ENCODE results near the gene APOC1. TPM values are rescaled to one million over a fixed set of nuclear protein-coding genes. Genes with fewer than 3 reads are reported as not detected.

The APOC1 gene
- total RNA-seq, 6 experiments from 2014 or later, result 4,903 to 7,393 (median 5,741) TPM

DNA sequence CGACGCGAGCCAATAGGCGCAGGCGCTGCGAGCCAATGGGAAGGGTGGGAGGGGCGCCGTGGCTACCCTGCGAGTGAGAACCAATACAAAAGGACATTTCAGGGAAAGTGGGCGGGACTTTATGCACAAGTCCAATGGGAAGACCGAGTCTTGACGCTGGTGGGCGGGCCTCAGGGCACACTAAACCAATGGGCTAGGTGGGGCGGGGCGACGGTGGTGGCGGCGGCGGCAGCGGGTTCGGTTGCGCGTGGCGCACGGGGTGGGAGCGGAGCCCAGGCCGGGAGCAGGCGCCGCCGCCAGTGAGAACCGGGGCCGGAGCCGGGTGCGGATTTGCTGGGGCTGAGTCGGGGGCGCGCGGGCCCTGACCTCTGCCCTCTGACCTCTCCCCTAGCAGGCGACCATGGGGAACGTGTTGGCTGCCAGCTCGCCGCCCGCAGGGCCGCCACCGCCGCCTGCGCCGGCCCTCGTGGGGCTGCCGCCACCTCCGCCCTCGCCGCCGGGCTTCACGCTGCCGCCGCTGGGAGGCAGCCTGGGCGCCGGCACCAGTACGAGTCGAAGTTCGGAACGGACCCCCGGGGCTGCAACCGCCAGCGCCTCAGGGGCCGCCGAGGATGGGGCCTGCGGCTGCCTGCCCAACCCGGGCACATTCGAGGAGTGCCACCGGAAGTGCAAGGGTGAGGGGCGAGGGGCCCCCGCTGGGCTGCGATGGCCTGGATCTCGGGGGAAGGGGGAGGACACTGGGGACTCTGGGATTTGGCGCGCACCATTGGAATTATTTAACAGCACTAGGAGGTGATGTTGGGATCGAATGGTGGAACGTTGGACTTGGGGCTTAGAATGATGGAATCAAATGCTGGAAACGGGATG, 23.2 kb upstream of the APOC1 start, which contains the start of gene TOMM40:
TSS of gene TOMM40 (plus strand) at position 239 of the 867 bp plus-strand sequence. CDS start at position 401, 162 bp downstream.
- H3K36me3 ChIP-seq, result peaks cover 0 to 43% (median 16%) of the 10 kb centered on the region in 4 donors
- peak within 1 kb of the TSS; percentile 67 to 76 (median 69) for H3K27ac ChIP-seq
- no peaks in the 10 kb centered on the region for H3K27me3 ChIP-seq
- H3K4me3 ChIP-seq, result peak within 1 kb of the TSS; percentile 70 to 97 (median 80)
- intact Hi-C loops (cut with DNase I), result no loop called here
- H3K4me1 ChIP-seq, result peaks cover 0 to 23% (median 8%) of the 10 kb centered on the region in 4 donors
- TF ChIP-seq POLR2A (IDR thresholded peaks at IDR 0.05), result peak; percentile 66
- TF ChIP-seq, protein P1, sequence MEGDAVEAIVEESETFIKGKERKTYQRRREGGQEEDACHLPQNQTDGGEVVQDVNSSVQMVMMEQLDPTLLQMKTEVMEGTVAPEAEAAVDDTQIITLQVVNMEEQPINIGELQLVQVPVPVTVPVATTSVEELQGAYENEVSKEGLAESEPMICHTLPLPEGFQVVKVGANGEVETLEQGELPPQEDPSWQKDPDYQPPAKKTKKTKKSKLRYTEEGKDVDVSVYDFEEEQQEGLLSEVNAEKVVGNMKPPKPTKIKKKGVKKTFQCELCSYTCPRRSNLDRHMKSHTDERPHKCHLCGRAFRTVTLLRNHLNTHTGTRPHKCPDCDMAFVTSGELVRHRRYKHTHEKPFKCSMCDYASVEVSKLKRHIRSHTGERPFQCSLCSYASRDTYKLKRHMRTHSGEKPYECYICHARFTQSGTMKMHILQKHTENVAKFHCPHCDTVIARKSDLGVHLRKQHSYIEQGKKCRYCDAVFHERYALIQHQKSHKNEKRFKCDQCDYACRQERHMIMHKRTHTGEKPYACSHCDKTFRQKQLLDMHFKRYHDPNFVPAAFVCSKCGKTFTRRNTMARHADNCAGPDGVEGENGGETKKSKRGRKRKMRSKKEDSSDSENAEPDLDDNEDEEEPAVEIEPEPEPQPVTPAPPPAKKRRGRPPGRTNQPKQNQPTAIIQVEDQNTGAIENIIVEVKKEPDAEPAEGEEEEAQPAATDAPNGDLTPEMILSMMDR (IDR thresholded peaks at IDR 0.05), result peak in 1 of 4 donors; percentile 6
- H3K9me3 ChIP-seq, result no peaks in the 10 kb centered on the region
- peak in 1 of 4 donors; percentile 88 for ATAC-seq
- under 1% methylated on average over 19 of the region's 81 CpGs for WGBS (ENCODE audit: insufficient coverage, low coverage, low lambda C conversion rate, missing lambda C conversion rate)
- DNase-seq, result peak in 2 of 3 donors; percentile 100

DNA sequence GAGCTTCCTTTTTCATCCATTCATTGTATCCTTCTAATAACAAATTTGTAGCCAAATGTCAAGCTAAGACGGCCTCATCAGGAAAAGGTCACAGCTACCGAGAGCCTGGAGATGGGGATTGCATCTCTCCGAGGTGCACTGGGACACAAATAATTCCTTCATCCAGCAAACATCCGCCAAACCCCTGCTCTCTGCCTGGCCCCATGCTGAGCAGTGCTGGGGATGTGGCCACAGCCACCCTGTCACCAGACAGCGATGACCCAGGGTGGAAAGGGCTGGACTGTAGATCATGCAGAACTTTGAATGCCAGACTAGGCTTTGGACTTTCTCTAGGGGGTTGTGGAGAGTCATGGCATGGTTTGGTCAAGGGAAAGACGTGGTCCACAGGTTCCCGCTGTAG, 21.5 kb upstream of the APOC1 start:
- DNase-seq (no peak), ATAC-seq (no peak)
- no peak overlapping the region for H3K4me3 ChIP-seq
- H3K4me1 ChIP-seq, result peaks cover 0 to 23% (median 8%) of the 10 kb centered on the region in 4 donors
- H3K27me3 ChIP-seq, result no peaks in the 10 kb centered on the region
- H3K27ac ChIP-seq, result no peak overlapping the region
- H3K9me3 ChIP-seq, result no peaks in the 10 kb centered on the region
- TF ChIP-seq POLR2A (IDR thresholded peaks at IDR 0.05), result no peak
- TF ChIP-seq, protein P1 (IDR thresholded peaks at IDR 0.05), result no peak
- WGBS (ENCODE audit: insufficient coverage, low coverage, low lambda C conversion rate, missing lambda C conversion rate), result 82% methylated on average over 4 of the region's 7 CpGs
- H3K36me3 ChIP-seq, result peaks cover 0 to 35% (median 19%) of the 10 kb centered on the region in 4 donors
- intact Hi-C loops (cut with DNase I), result no loop called here

DNA sequence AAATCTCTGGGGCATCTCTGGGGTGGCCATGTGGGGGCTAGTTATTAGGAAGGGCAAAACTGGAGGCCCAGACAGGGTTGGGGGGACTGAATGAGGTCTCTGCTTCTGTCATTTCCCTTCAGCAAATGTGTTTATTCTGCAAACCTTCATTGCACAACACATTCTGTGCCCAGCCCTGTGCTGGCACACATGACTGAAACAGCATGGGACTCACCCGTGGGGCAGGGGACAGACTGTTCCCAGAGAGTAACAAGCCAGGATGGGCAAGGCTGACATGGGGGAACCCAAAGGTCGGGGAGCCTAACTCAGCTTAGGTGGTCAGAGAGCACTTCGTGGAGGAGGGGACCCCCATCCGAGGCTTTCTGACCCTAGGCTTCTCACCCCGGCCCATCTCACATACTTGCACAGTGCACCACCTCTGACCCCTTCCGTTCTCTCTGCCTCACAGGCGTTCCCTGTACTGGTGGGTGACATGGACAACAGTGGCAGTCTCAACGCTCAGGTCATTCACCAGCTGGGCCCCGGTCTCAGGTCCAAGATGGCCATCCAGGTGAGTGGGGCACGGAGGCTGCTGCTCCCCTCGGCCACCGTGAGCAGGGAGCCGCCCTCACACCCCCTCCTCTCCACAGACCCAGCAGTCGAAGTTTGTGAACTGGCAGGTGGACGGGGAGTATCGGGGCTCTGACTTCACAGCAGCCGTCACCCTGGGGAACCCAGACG, 20.9 kb upstream of the APOC1 start:
- Histone ChIP-seq H3K4me1 (peaks cover 0 to 23% (median 8%) of the 10 kb centered on the region in 4 donors), H3K27me3 (no peaks in the 10 kb centered on the region), H3K27ac (no peak overlapping the region), H3K4me3 (no peak overlapping the region), H3K9me3 (no peaks in the 10 kb centered on the region), H3K36me3 (peaks cover 0 to 31% (median 18%) of the 10 kb centered on the region in 4 donors)
- DNase-seq (no peak), ATAC-seq (no peak)
- WGBS (ENCODE audit: insufficient coverage, low coverage, low lambda C conversion rate, missing lambda C conversion rate), result 86% methylated on average over 10 of the region's 18 CpGs
- TF ChIP-seq POLR2A (IDR thresholded peaks at IDR 0.05), result no peak
- TF ChIP-seq, protein P1 (IDR thresholded peaks at IDR 0.05), result no peak
- intact Hi-C loops (cut with DNase I), result no loop called here

DNA sequence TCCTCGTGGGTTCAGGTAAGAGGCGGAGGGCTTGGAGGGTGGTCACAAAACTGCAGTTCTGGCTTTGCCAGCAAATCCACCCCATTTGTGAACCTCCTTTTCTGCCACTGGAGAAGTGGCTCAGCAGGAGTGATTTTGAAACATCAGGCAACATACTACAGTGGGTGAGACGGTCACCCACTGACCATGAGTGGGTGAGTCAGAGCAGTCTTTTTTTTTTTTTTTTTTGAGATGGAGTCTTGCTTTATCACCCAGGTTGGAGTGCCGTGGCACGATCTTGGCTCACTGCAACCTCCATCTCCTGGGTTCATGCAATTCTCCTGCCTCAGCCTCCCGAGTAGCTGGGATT, 20.4 kb upstream of the APOC1 start:
- no peak for DNase-seq
- no peak for ATAC-seq
- H3K9me3 ChIP-seq, result no peaks in the 10 kb centered on the region
- no peaks in the 10 kb centered on the region for H3K27me3 ChIP-seq
- H3K4me3 ChIP-seq, result no peak overlapping the region
- no peak for TF ChIP-seq POLR2A (IDR thresholded peaks at IDR 0.05)
- TF ChIP-seq, protein P1 (IDR thresholded peaks at IDR 0.05), result no peak
- intact Hi-C loops (cut with DNase I), result no loop called here
- no peak overlapping the region for H3K27ac ChIP-seq
- peaks cover 0 to 23% (median 8%) of the 10 kb centered on the region in 4 donors for H3K4me1 ChIP-seq
- WGBS (ENCODE audit: insufficient coverage, low coverage, low lambda C conversion rate, missing lambda C conversion rate), result 100% methylated on average over 3 of the region's 6 CpGs
- H3K36me3 ChIP-seq, result peaks cover 0 to 31% (median 18%) of the 10 kb centered on the region in 4 donors
